ENCODE results near the gene APOBEC3H.

The APOBEC3H gene

GRCh38 chr22:39080052-39080762 is 16.8 kb upstream of the APOBEC3H start:
- TF ChIP-seq CTCF (IDR thresholded peaks at IDR 0.05): no peak

- TF ChIP-seq CTCF (IDR thresholded peaks at IDR 0.05): no peak
Observed at GRCh38 chr22:39081016-39081415, 16.0 kb upstream of the APOBEC3H start.

GRCh38 chr22:39081598-39081997 is 15.4 kb upstream of the APOBEC3H start:
- TF ChIP-seq CTCF (IDR thresholded peaks at IDR 0.05): no peak

GRCh38 chr22:39083212-39084165 is 13.6 kb upstream of the APOBEC3H start:
- no peak for TF ChIP-seq CTCF (IDR thresholded peaks at IDR 0.05)

GRCh38 chr22:39084666-39085065 is 12.4 kb upstream of the APOBEC3H start:
- no peak for TF ChIP-seq CTCF (IDR thresholded peaks at IDR 0.05)

- TF ChIP-seq CTCF (IDR thresholded peaks at IDR 0.05): no peak
Observed at GRCh38 chr22:39087098-39087497, 9.9 kb upstream of the APOBEC3H start.

- TF ChIP-seq CTCF (IDR thresholded peaks at IDR 0.05): no peak
Observed at GRCh38 chr22:39087881-39088684, 9.0 kb upstream of the APOBEC3H start.

Data from LNCAP (cell line).